Coronary artery (tissue), 2 donors: ENCODE results near the gene LMAN2.

Experiments used
- DNase-seq: peaks from one replicate; pipeline ENCODE4 v3.0.0-alpha.2; 2017; ENCODE audit warnings: low spot score
- H3K27ac ChIP-seq, 2 donors: fragments of 200-600 bp; sonication (generic); one replicate each; pipeline ENCODE4 v1.5.1; 2016 to 2019
- H3K4me3 ChIP-seq: fragments of 200-600 bp; sonication (generic); 2 replicates; pipeline ENCODE4 v1.5.1; 2016; ENCODE audit warnings: mild to moderate bottlenecking, moderate library complexity
- TF ChIP-seq, protein P1 (sequence below): fragments of 200-600 bp; sonication (generic); IDR thresholded peaks from one replicate; pipeline ENCODE4 v1.5.1; 2019; ENCODE audit warnings: antibody characterized with exemption

LMAN2 gene

DNA sequence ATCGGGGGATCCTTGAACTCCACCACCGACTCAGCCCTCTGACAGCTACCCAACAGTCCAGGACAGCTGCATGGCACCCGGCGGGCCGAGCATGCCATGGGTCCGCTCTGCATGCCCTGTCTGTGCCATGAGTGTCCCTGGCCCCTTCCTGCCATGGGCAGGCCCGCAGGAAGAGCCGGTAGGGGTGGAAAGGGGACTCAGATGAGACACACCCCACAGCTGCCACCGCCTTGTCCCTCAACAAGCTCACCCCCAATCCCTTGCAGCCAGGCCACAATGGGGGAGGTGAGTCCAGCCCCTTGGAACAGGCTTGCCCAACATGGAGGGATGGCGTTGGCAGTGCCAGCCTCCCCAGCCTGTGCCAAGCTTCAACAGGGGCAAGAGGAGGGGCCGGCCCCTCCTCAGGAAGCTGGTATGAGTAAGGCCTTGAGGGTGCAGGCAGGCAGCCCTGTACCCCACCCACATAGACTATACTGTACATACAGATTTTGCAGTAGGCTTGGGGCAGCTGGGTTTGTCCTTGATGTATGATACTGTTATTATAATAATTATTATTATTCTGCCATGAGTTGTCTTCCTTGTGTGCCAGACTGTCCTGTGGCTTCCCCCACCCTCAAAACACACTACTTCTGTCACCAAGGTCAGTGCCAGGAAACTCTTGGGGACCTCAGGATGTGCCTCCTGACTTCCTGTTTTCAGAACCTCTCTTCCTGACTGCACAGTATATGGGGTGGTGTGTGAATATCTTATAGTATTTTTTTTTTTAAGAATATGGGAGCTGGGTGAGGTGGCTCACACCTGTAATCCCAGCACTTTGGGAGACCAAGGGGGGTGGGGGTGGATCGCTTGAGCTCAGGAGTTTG is 20.8 kb upstream of the LMAN2 start:
- H3K27ac ChIP-seq: no peak overlapping the region
- TF ChIP-seq, protein P1, sequence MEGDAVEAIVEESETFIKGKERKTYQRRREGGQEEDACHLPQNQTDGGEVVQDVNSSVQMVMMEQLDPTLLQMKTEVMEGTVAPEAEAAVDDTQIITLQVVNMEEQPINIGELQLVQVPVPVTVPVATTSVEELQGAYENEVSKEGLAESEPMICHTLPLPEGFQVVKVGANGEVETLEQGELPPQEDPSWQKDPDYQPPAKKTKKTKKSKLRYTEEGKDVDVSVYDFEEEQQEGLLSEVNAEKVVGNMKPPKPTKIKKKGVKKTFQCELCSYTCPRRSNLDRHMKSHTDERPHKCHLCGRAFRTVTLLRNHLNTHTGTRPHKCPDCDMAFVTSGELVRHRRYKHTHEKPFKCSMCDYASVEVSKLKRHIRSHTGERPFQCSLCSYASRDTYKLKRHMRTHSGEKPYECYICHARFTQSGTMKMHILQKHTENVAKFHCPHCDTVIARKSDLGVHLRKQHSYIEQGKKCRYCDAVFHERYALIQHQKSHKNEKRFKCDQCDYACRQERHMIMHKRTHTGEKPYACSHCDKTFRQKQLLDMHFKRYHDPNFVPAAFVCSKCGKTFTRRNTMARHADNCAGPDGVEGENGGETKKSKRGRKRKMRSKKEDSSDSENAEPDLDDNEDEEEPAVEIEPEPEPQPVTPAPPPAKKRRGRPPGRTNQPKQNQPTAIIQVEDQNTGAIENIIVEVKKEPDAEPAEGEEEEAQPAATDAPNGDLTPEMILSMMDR: no peak
- no peak for DNase-seq
- no peak overlapping the region for H3K4me3 ChIP-seq

DNA sequence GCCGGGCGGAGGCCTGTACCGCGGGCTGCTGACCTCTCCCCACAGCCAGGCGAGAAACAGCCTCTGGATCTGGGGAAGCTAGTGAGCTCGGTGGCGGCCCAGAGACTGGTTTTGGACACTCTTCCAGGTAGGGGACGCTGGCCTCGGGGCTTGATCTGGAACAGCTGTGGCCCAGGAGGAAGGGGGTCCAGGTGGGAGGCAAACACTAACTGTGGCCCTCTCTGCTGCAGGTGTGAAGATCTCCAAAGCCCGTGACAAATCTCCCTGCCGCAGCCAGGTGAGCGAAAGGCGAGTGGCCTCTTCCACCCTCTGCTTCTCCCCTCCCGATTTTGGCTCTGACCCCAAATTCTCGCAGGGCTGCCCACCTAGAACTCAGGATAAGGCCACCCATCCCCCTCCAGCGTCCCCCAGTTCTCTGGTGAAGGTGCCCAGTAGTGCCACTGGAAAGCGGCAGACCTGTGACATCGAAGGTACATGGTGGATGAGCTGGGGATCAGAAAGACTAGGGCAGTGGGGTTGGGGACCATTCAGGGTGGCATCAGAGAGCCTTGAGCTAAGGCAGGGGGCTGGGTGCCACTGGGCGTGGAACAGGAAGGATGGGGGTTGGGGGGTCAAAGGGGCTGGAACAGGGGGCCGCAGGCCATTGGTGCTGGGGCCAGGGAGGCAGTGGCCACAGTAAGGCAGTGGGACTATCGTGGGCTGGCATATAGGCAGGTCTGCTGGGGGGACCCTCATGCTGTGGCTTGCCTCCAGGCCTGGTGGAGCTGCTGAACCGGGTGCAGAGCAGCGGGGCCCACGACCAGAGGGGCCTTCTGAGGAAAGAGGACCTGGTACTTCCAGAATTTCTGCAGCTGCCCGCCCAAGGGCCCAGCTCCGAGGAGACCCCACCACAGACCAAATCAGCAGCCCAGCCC is 19.9 kb upstream of the LMAN2 start:
- Histone ChIP-seq H3K4me3 (peak overlapping the region; percentile 67), H3K27ac (peak overlapping the region in 1 of 2 donors; percentile 13)
- DNase-seq: no peak
- TF ChIP-seq, protein P1: peak; percentile 13

DNA sequence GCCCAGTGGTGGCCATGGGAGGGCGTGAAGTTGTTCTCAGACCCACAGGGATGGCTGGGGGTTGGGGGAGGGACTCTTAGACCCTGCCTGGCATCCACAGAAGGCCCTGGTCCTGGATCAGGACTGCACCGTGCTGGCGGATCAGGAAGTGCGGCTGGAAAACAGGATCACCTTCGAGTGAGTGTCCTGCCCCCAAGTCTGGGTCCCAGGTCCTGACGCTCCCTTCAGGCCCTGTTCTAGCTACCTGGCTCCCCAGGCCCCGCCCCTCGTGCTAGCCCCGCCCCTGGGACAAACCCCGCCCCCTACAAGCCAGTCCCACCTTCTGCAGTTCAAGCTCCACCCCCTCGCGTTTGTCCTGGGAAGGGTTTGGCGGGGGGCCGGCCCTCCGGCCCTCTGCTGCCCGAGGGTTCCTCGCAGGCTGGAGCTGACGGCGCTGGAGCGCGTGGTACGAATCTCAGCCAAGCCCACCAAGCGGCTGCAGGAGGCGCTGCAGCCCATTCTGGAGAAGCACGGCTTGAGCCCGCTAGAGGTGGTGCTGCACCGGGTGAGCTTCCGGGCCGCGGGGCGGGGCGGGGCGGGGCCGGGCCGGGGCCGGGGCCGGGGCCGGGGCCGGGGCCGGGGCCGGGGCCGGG is 19.1 kb upstream of the LMAN2 start:
- TF ChIP-seq, protein P1: no peak
- no peak for DNase-seq
- Histone ChIP-seq H3K4me3 (peak overlapping the region; percentile 67), H3K27ac (peak overlapping the region in 1 of 2 donors; percentile 13)

DNA sequence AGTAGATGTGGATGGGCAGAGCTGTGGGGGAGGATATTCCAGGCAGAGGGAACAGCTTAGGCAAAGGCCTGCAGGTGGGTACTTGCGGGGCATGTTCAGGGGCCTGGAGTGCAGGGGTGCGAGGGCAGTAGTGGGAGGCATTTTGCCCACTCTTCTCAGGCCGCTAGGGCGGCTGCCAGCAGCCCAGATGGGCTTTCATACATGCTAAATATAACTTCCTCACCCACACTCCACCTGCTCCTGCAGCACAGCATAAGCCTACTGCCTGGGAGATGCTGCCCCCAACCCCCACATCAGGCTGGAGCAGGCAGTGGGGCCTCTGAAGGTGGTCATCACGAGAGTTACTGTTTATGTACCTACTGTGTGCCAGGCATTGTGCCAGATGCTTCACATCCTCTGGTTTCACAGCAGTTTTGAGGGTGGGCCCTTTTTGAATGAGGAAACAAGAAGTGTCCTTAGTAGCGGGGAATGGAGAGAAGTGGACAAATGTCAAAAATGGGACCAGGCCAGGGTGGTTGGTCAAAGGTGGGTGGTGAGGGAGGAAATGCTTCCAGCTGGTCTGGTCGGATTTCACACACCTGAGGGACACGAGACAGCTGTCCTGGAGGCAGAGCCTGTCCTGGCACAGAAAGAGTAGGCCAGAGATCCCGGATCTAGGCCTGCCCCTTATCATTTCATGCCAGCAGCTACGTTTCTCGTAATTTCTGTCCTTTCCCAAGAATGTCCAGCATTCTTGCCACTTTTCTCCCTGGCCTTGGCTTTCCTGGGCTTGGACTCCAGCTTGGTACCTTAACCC is 18.4 kb upstream of the LMAN2 start:
- Histone ChIP-seq H3K27ac (peak overlapping the region in 1 of 2 donors; percentile 9), H3K4me3 (no peak overlapping the region)
- DNase-seq: no peak
- TF ChIP-seq, protein P1: no peak

DNA sequence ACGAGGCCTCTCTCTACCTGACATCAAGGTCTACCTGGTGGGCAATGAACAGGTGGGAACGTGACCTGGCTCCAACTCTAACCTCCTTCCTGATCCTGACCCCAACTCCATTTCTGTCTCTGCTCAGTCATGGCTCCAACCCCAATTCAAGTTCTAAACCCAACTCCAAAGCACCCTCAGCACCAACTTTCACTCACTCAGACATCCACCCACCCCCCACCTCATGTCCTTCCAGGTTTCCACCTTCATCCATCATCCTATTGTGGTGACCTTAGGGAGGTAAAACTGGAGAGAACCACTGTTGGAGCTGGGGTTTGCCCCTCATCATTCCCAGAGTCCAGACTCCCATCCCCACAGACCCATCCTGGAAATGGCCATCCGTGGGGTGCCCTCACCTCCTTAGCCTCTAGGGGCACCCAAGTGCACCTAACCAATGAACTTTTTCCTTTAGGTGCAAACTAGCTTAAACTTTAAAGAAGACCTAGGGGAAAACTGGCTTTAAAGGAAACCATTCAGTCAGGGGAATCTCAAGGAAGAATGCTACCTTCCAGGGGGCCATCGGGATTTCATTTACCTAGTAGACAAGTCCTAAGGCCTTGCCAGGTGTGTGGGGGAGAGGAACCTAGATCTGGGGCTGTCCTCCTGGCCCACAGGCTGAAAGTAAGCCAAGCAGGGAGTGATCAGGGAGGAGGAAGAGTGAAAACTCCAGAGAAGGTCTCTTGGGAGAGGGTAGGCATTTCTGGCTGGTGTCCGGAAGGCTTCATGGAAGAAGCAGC is 17.6 kb upstream of the LMAN2 start:
- Histone ChIP-seq H3K4me3 (no peak overlapping the region), H3K27ac (no peak overlapping the region)
- no peak for DNase-seq
- TF ChIP-seq, protein P1: peak; percentile 16
